ENCODE results near the gene EHD2. TPM values are rescaled to one million over a fixed set of nuclear protein-coding genes. Genes with fewer than 3 reads are reported as not detected.
"Not testable (repeated sequence)": the region's sequence is repeated elsewhere in the genome, so short reads cannot be mapped to it uniquely, and the experiment has no call there.

Gene EHD2
- total RNA-seq, 1 donor from 2014 or later, result 60.5 TPM

GRCh38 chr19:47703301-47703700, 9.9 kb upstream of the EHD2 start:
- no peak for ATAC-seq
- intact Hi-C loops (cut with DNase I), result loop anchor here (10.0 kb wide), 1 partner anchor 428 kb away; the partner anchor contains the start of gene INAFM1

GRCh38 chr19:47704024-47704423, 9.2 kb upstream of the EHD2 start:
- DNase-seq (ENCODE audit: missing footprints), result no peak
- intact Hi-C loops (cut with DNase I), result loop anchor here (10.0 kb wide), 1 partner anchor 429 kb away; the partner anchor contains the start of gene INAFM1
- ATAC-seq, result no peak

More at GRCh38 chr19:47703301-47703700, 9.9 kb upstream of the EHD2 start:
- DNase-seq (ENCODE audit: missing footprints), result no peak

- no peak for ATAC-seq
- intact Hi-C loops (cut with DNase I), result loop anchor here (10.0 kb wide), 1 partner anchor 430 kb away; the partner anchor contains the start of gene INAFM1
- DNase-seq (ENCODE audit: missing footprints), result no peak
These were observed 8.6 kb upstream of the EHD2 start for GRCh38 chr19:47704656-47705055.

- DNase-seq (ENCODE audit: missing footprints) (no peak), ATAC-seq (peak; percentile 76)
- intact Hi-C loops (cut with DNase I), result loop anchor here (1.0 to 10.0 kb wide), 2 partner anchors 271 to 433 kb away; partner anchors contain the start of gene INAFM1
These were observed 5.9 kb upstream of the EHD2 start for GRCh38 chr19:47707135-47707925.

- ATAC-seq, result no peak
- no peak for DNase-seq (ENCODE audit: missing footprints)
- intact Hi-C loops (cut with DNase I), result loop anchor here (2.0 kb wide), 1 partner anchor 77 kb away; no protein-coding TSS in a partner anchor
These were observed 1.5 kb upstream of the EHD2 start for GRCh38 chr19:47711652-47712242.

GRCh38 chr19:47714339-47714738, 1.1 kb downstream of the EHD2 start:
- ATAC-seq, result no peak
- intact Hi-C loops (cut with DNase I), result no loop called here
- no peak for DNase-seq (ENCODE audit: missing footprints)

- DNase-seq (ENCODE audit: missing footprints); intact Hi-C loops (cut with DNase I); ATAC-seq: not testable (repeated sequence)
These were observed 1.6 kb downstream of the EHD2 start for GRCh38 chr19:47714855-47715254.

GRCh38 chr19:47716270-47716937, 3.2 kb downstream of the EHD2 start:
- no peak for ATAC-seq
- intact Hi-C loops (cut with DNase I), result no loop called here
- no peak for DNase-seq (ENCODE audit: missing footprints)

GRCh38 chr19:47718415-47719046, 5.3 kb downstream of the EHD2 start:
- DNase-seq (ENCODE audit: missing footprints); intact Hi-C loops (cut with DNase I); ATAC-seq: not testable (repeated sequence)

GRCh38 chr19:47719047-47719859, 6.0 kb downstream of the EHD2 start:
- peak; percentile 91 for DNase-seq (ENCODE audit: missing footprints)
- ATAC-seq, result peak; percentile 84
- intact Hi-C loops (cut with DNase I), result no loop called here

- ATAC-seq, result no peak
- DNase-seq (ENCODE audit: missing footprints), result no peak
- intact Hi-C loops (cut with DNase I), result no loop called here
These were observed 7.6 kb downstream of the EHD2 start for GRCh38 chr19:47720669-47721422.

- intact Hi-C loops (cut with DNase I), result no loop called here
- DNase-seq (ENCODE audit: missing footprints) (no peak), ATAC-seq (peak; percentile 45)
These were observed 10.3 kb downstream of the EHD2 start for GRCh38 chr19:47723581-47723940.

GRCh38 chr19:47725759-47726401, 12.7 kb downstream of the EHD2 start:
- ATAC-seq (no peak), DNase-seq (ENCODE audit: missing footprints) (no peak)
- intact Hi-C loops (cut with DNase I), result no loop called here

GRCh38 chr19:47726467-47726866, 13.2 kb downstream of the EHD2 start:
- intact Hi-C loops (cut with DNase I), result no loop called here
- no peak for ATAC-seq
- no peak for DNase-seq (ENCODE audit: missing footprints)

- DNase-seq (ENCODE audit: missing footprints); intact Hi-C loops (cut with DNase I); ATAC-seq: not testable (repeated sequence)
These were observed 15.1 kb downstream of the EHD2 start for GRCh38 chr19:47728295-47728694.

- DNase-seq (ENCODE audit: missing footprints), result no peak
- intact Hi-C loops (cut with DNase I), result no loop called here
- ATAC-seq, result peak; percentile 65
These were observed 16.2 kb downstream of the EHD2 start for GRCh38 chr19:47729468-47729798.
